ENCODE results near the gene ETV4.

ETV4 gene

GRCh38 chr17:43536236-43536992 lies 9.7 kb downstream of the ETV4 start:
- no peak for TF ChIP-seq NFRKB (IDR thresholded peaks at IDR 0.05)
- no peak for TF ChIP-seq FOXK2 (IDR thresholded peaks at IDR 0.05)
- TF ChIP-seq L3MBTL2 (conservative IDR thresholded peaks at IDR 0.05): no peak
- TF ChIP-seq LEF1 (IDR thresholded peaks at IDR 0.05; ENCODE audit: borderline replicate concordance): no peak
- no peak for TF ChIP-seq TARDBP (IDR thresholded peaks at IDR 0.05)
- TF ChIP-seq CTBP1 (IDR thresholded peaks at IDR 0.05; ENCODE audit: borderline replicate concordance): no peak
- TF ChIP-seq BHLHE40 (IDR thresholded peaks at IDR 0.05; ENCODE audit: borderline replicate concordance): no peak
- TF ChIP-seq ARNT (IDR thresholded peaks at IDR 0.05): no peak
- TF ChIP-seq FOXM1 (IDR thresholded peaks at IDR 0.05; ENCODE audit: borderline replicate concordance): no peak
- TF ChIP-seq PKNOX1 (IDR thresholded peaks at IDR 0.05): no peak
- no peak for TF ChIP-seq SP1 (IDR thresholded peaks at IDR 0.05)
- no peak for TF ChIP-seq ZNF384 (IDR thresholded peaks at IDR 0.05)
- TF ChIP-seq ELF4 (IDR thresholded peaks at IDR 0.05): no peak
- no peak for TF ChIP-seq HDGF (IDR thresholded peaks at IDR 0.05; ENCODE audit: borderline replicate concordance)
- no peak for TF ChIP-seq SUZ12 (IDR thresholded peaks at IDR 0.05)
- no peak for TF ChIP-seq FOXA1 (IDR thresholded peaks at IDR 0.05)
- DNase-seq (ENCODE audit: extremely low spot score): no peak
- ChIA-PET POLR2A (no interaction called here), CTCF (interaction anchor here (0.7 kb wide), 2 partner anchors 10 to 16 kb away, joined by 3 read pairs; no protein-coding TSS in a partner anchor)

- TF ChIP-seq L3MBTL2 (conservative IDR thresholded peaks at IDR 0.05) (no peak), CTBP1 (IDR thresholded peaks at IDR 0.05; ENCODE audit: borderline replicate concordance) (no peak), FOXK2 (IDR thresholded peaks at IDR 0.05) (no peak), LEF1 (IDR thresholded peaks at IDR 0.05; ENCODE audit: borderline replicate concordance) (no peak), FOXM1 (IDR thresholded peaks at IDR 0.05; ENCODE audit: borderline replicate concordance) (no peak), PKNOX1 (IDR thresholded peaks at IDR 0.05) (no peak)
- DNase-seq (ENCODE audit: extremely low spot score): no peak
- ChIA-PET POLR2A (no interaction called here), CTCF (no interaction called here)
Observed at GRCh38 chr17:43534909-43535308, 11.2 kb downstream of the ETV4 start.

GRCh38 chr17:43533699-43534098 lies 12.4 kb downstream of the ETV4 start:
- CTCF ChIA-PET: no interaction called here
- DNase-seq (ENCODE audit: extremely low spot score): no peak
- TF ChIP-seq FOXK2 (IDR thresholded peaks at IDR 0.05) (no peak), SUZ12 (IDR thresholded peaks at IDR 0.05) (no peak), ZNF384 (IDR thresholded peaks at IDR 0.05) (no peak), CTBP1 (IDR thresholded peaks at IDR 0.05; ENCODE audit: borderline replicate concordance) (no peak), SP1 (IDR thresholded peaks at IDR 0.05) (no peak), FOXM1 (IDR thresholded peaks at IDR 0.05; ENCODE audit: borderline replicate concordance) (no peak), ELF4 (IDR thresholded peaks at IDR 0.05) (no peak), ARNT (IDR thresholded peaks at IDR 0.05) (no peak), FOXA1 (IDR thresholded peaks at IDR 0.05) (no peak)
- POLR2A ChIA-PET: no interaction called here

GRCh38 chr17:43532581-43532980 lies 13.6 kb downstream of the ETV4 start:
- CTCF ChIA-PET: no interaction called here

GRCh38 chr17:43531955-43532354 lies 14.2 kb downstream of the ETV4 start:
- POLR2A ChIA-PET: no interaction called here
- DNase-seq (ENCODE audit: extremely low spot score): no peak
- CTCF ChIA-PET: no interaction called here
- no peak for TF ChIP-seq PKNOX1 (IDR thresholded peaks at IDR 0.05)
- TF ChIP-seq L3MBTL2 (conservative IDR thresholded peaks at IDR 0.05): no peak
- TF ChIP-seq LEF1 (IDR thresholded peaks at IDR 0.05; ENCODE audit: borderline replicate concordance): no peak
- TF ChIP-seq ARNT (IDR thresholded peaks at IDR 0.05): no peak
- TF ChIP-seq HDGF (IDR thresholded peaks at IDR 0.05; ENCODE audit: borderline replicate concordance): no peak
- no peak for TF ChIP-seq SP1 (IDR thresholded peaks at IDR 0.05)
- TF ChIP-seq TARDBP (IDR thresholded peaks at IDR 0.05): no peak
- no peak for TF ChIP-seq FOXA1 (IDR thresholded peaks at IDR 0.05)
- no peak for TF ChIP-seq NFRKB (IDR thresholded peaks at IDR 0.05)
- no peak for TF ChIP-seq FOXK2 (IDR thresholded peaks at IDR 0.05)
- no peak for TF ChIP-seq BHLHE40 (IDR thresholded peaks at IDR 0.05; ENCODE audit: borderline replicate concordance)
- no peak for TF ChIP-seq FOXM1 (IDR thresholded peaks at IDR 0.05; ENCODE audit: borderline replicate concordance)
- no peak for TF ChIP-seq ELF4 (IDR thresholded peaks at IDR 0.05)
- TF ChIP-seq SUZ12 (IDR thresholded peaks at IDR 0.05): no peak
- no peak for TF ChIP-seq ZNF384 (IDR thresholded peaks at IDR 0.05)

More at GRCh38 chr17:43532581-43532980, 13.6 kb downstream of the ETV4 start:
- no peak for DNase-seq (ENCODE audit: extremely low spot score)
- no peak for TF ChIP-seq FOXM1 (IDR thresholded peaks at IDR 0.05; ENCODE audit: borderline replicate concordance)
- no peak for TF ChIP-seq PKNOX1 (IDR thresholded peaks at IDR 0.05)
- TF ChIP-seq ZNF384 (IDR thresholded peaks at IDR 0.05): no peak
- POLR2A ChIA-PET: no interaction called here

GRCh38 chr17:43531082-43531378 lies 15.1 kb downstream of the ETV4 start:
- POLR2A ChIA-PET: no interaction called here
- TF ChIP-seq SP1 (IDR thresholded peaks at IDR 0.05): no peak
- no peak for TF ChIP-seq TARDBP (IDR thresholded peaks at IDR 0.05)
- TF ChIP-seq ARNT (IDR thresholded peaks at IDR 0.05): no peak
- TF ChIP-seq ZNF384 (IDR thresholded peaks at IDR 0.05): no peak
- TF ChIP-seq NFRKB (IDR thresholded peaks at IDR 0.05): no peak
- no peak for TF ChIP-seq HDGF (IDR thresholded peaks at IDR 0.05; ENCODE audit: borderline replicate concordance)
- CTCF ChIA-PET: interaction anchor here (1.2 kb wide), 1 partner anchor 9 kb away, joined by 4 read pairs; no protein-coding TSS in a partner anchor
- DNase-seq (ENCODE audit: extremely low spot score): no peak
